Renal cortex interstitium (tissue), 11 donors: ENCODE results near the gene BMPR1B. TPM values are rescaled to one million over a fixed set of nuclear protein-coding genes. Genes with fewer than 3 reads are reported as not detected.
"Not testable (repeated sequence)": the region's sequence is repeated elsewhere in the genome, so short reads cannot be mapped to it uniquely, and the experiment has no call there.

Experiments used
- DNase-seq, 11 donors: peaks; one replicate each; pipeline ENCODE4 v3.0.0-alpha.2; 2013; ENCODE audit warnings: low read depth in 9 of 11, low spot score in 4 of 11; ENCODE audit errors: extremely low read depth in 1 of 11
- polyA plus RNA-seq, 3 donors: library from polyadenylated mRNA; unstranded; fragments of 120-200 nt; gene quantifications; one replicate each; pipeline ENCODE4 v1.2.1, GENCODE V29; 2013; ENCODE audit not compliant: insufficient read length in 3 of 3

BMPR1B gene
- polyA plus RNA-seq, 3 donors = 17.1 to 25.6 (median 17.8) TPM

- DNase-seq = peak in 3 of 11 donors; percentile 16 to 38 (median 16)
Observed at GRCh38 chr4:95092766-95093165, 335.0 kb downstream of the BMPR1B start.

GRCh38 chr4:95093460-95093859 lies 335.7 kb downstream of the BMPR1B start:
- no peak for DNase-seq

GRCh38 chr4:95093936-95094929 lies 336.5 kb downstream of the BMPR1B start:
- DNase-seq = no peak

- peak in 3 of 11 donors; percentile 17 to 51 (median 31) for DNase-seq
Observed at GRCh38 chr4:95095348-95095974, 337.7 kb downstream of the BMPR1B start.

- no peak for DNase-seq
Observed at GRCh38 chr4:95102162-95102790, 344.5 kb downstream of the BMPR1B start.

GRCh38 chr4:95105112-95105511 lies 347.4 kb downstream of the BMPR1B start:
- no peak for DNase-seq

GRCh38 chr4:95105983-95106382 lies 348.2 kb downstream of the BMPR1B start:
- no peak for DNase-seq

- no peak for DNase-seq
Observed at GRCh38 chr4:95106408-95106928, 348.7 kb downstream of the BMPR1B start.

GRCh38 chr4:95107004-95107403 lies 349.2 kb downstream of the BMPR1B start:
- no peak for DNase-seq

- no peak for DNase-seq
Observed at GRCh38 chr4:95107635-95108034, 349.9 kb downstream of the BMPR1B start.

- no peak for DNase-seq
Observed at GRCh38 chr4:95108883-95109421, 351.2 kb downstream of the BMPR1B start.

GRCh38 chr4:95114521-95114920 lies 356.8 kb downstream of the BMPR1B start:
- DNase-seq = no peak

GRCh38 chr4:95118497-95118896 lies 360.7 kb downstream of the BMPR1B start:
- DNase-seq = no peak

- DNase-seq = no peak
Observed at GRCh38 chr4:95120456-95120855, 362.7 kb downstream of the BMPR1B start.

- DNase-seq = no peak
Observed at GRCh38 chr4:95122001-95122400, 364.2 kb downstream of the BMPR1B start.

GRCh38 chr4:95124906-95125504 lies 367.2 kb downstream of the BMPR1B start:
- peak in 10 of 11 donors; percentile 27 to 60 (median 35) for DNase-seq

GRCh38 chr4:95129031-95129430 lies 371.3 kb downstream of the BMPR1B start:
- no peak for DNase-seq

GRCh38 chr4:95129821-95130311 lies 372.1 kb downstream of the BMPR1B start:
- DNase-seq = no peak

- DNase-seq = not testable (repeated sequence)
Observed at GRCh38 chr4:95134016-95134415, 376.3 kb downstream of the BMPR1B start.
